ENCODE results near the gene PMF1.

Gene PMF1

GRCh38 chr1:156284112-156284511 is 71.3 kb downstream of the PMF1 start, which contains the start of gene TMEM79:
Gene TMEM79, plus strand, starts transcription at chr1:156284325. Its CDS starts 902 bp downstream, at chr1:156285227.
- peak within 1 kb of the TSS; percentile 95 for H3K4me3 ChIP-seq (ENCODE audit: low read depth, low read length)
- no peak for TF ChIP-seq CTCF (IDR thresholded peaks at IDR 0.05; ENCODE audit: low read depth, low read length)

- no peak overlapping the region for H3K4me3 ChIP-seq (ENCODE audit: low read depth, low read length)
- no peak for TF ChIP-seq CTCF (IDR thresholded peaks at IDR 0.05; ENCODE audit: low read depth, low read length)
Observed at GRCh38 chr1:156284757-156285156, 72.0 kb downstream of the PMF1 start.

GRCh38 chr1:156285437-156285836 is 72.6 kb downstream of the PMF1 start:
- no peak for TF ChIP-seq CTCF (IDR thresholded peaks at IDR 0.05; ENCODE audit: low read depth, low read length)
- H3K4me3 ChIP-seq (ENCODE audit: low read depth, low read length): no peak overlapping the region

- H3K4me3 ChIP-seq (ENCODE audit: low read depth, low read length): no peak overlapping the region
- TF ChIP-seq CTCF (IDR thresholded peaks at IDR 0.05; ENCODE audit: low read depth, low read length): no peak
Observed at GRCh38 chr1:156286061-156286460, 73.3 kb downstream of the PMF1 start.

Measured in WI38 (cell line).